22Rv1 (cell line): ENCODE results near the gene CDC42BPB.

Experiments used
- CTCF ChIP-seq: fragments of 450-650 bp; IDR thresholded peaks from 2 replicates; pipeline ENCODE4 v1.5.1; 2017; ENCODE audit warnings: mild to moderate bottlenecking
- ZFX ChIP-seq: fragments of 450-650 bp; IDR thresholded peaks from 2 replicates; pipeline ENCODE4 v1.6.1; 2017; ENCODE audit warnings: antibody characterized with exemption, borderline replicate concordance

- TF ChIP-seq CTCF: no peak
- TF ChIP-seq ZFX: no peak
These were observed 37.3 kb upstream of the CDC42BPB start, which contains the start of gene EXOC3L4 for GRCh38 chr14:103094406-103095209.
